GM12878 (cell line): ENCODE results near the gene GRIK5. TPM values are rescaled to one million over a fixed set of nuclear protein-coding genes. Genes with fewer than 3 reads are reported as not detected.
A peak's percentile ranks its signal among the peaks of the same experiment; 100 is the strongest.

Experiments
- ATAC-seq: fragments of 200-7000 bp; cut with Tn5 transposase; 3 replicates; pipeline ENCODE4 v1.9.1; 2020; ENCODE audit warnings: mild to moderate bottlenecking, moderate library complexity
- BruUV-seq: library from RNA; stranded (reverse); fragments of 400-500 nt; replicated peaks from 2 replicates; lab custom pipeline; 2021; lab: Mats Ljungman, UMichigan
- CTCF ChIA-PET: fragments of 300-600 bp; sonication (Branson Sonifier 250); formaldehyde crosslinking; extraction: SDS; loops from one replicate; lab custom pipeline; 2021; ENCODE audit warnings: inconsistent platforms; lab: Yijun Ruan, JAX
- POLR2A ChIA-PET: fragments of 350-600 bp; formaldehyde crosslinking; extraction: SDS; loops from one replicate; lab custom pipeline; 2021; ENCODE audit warnings: inconsistent platforms; lab: Charles Lee
- RAD21 ChIA-PET: fragments of 300-600 bp; sonication (Branson Sonifier 250); formaldehyde crosslinking; loops from one replicate; lab custom pipeline; 2023; ENCODE audit warnings: antibody characterized with exemption; ENCODE audit not compliant: unreplicated experiment; lab: Charles Lee
- SMC1A ChIA-PET: fragments of 300-600 bp; sonication (Branson Sonifier 250); formaldehyde crosslinking; loops from one replicate; lab custom pipeline; 2023; ENCODE audit not compliant: unreplicated experiment, uncharacterized antibody; lab: Charles Lee
- DNase-seq: peaks from one replicate; pipeline ENCODE4 v3.0.0-alpha.2; 2011; ENCODE audit warnings: low read depth, low spot score
- FAIRE-seq: peaks from 3 replicates; lab custom pipeline; 2011; peaks lifted over from hg19 to GRCh38; lab: Jason Lieb, UNC
- H2AFZ ChIP-seq: 2 replicates; pipeline ENCODE4 v1.6.0; 2011; ENCODE audit warnings: low read depth, low read length, control low read depth; ENCODE audit not compliant: control insufficient read depth
- H3K27ac ChIP-seq: 2 replicates; pipeline ENCODE4 v1.5.1; 2011; ENCODE audit warnings: control low read depth; ENCODE audit not compliant: control insufficient read depth, insufficient read depth
- H3K27me3 ChIP-seq, 2 experiments: replicated peaks in 1 of 2; 2 replicates each; pipeline versions ENCODE4 v1.6.0 to v1.6.1; 2011; ENCODE audit warnings: low read length in 1 of 2; ENCODE audit not compliant: control insufficient read depth in 2 of 2, insufficient read depth in 2 of 2
- H3K36me3 ChIP-seq, 2 experiments: 2 replicates each; pipeline ENCODE4 v1.5.1; 2011; ENCODE audit warnings: low read length in 1 of 2; ENCODE audit not compliant: control insufficient read depth in 2 of 2, insufficient read depth in 2 of 2
- H3K4me1 ChIP-seq: 2 replicates; pipeline ENCODE4 v1.6.1; 2011; ENCODE audit warnings: mild to moderate bottlenecking, low read length, moderate library complexity, mixed read lengths; ENCODE audit not compliant: control insufficient read depth, insufficient read depth
- H3K4me2 ChIP-seq: 2 replicates; pipeline ENCODE4 v1.6.0; 2011; ENCODE audit warnings: control low read depth; ENCODE audit not compliant: control insufficient read depth, insufficient read depth
- H3K4me3 ChIP-seq: fragments of 200-600 bp; sonication (generic); 2 replicates; pipeline ENCODE4 v1.5.1; 2016
- H3K79me2 ChIP-seq: 2 replicates; pipeline ENCODE4 v1.6.0; 2011; ENCODE audit warnings: low read length; ENCODE audit not compliant: control insufficient read depth, insufficient read depth
- H3K9ac ChIP-seq: 2 replicates; pipeline ENCODE4 v1.8.0; 2011; ENCODE audit warnings: low read length, control low read depth, mixed read lengths; ENCODE audit not compliant: control insufficient read depth, insufficient read depth
- H3K9me3 ChIP-seq: replicated peaks from 3 replicates; pipeline ENCODE4 v1.5.1; 2011; ENCODE audit warnings: mild to moderate bottlenecking, low read length; ENCODE audit not compliant: control insufficient read depth, insufficient read depth
- H4K20me1 ChIP-seq: 2 replicates; pipeline ENCODE4 v1.6.0; 2011; ENCODE audit not compliant: control insufficient read depth, insufficient read depth
- ATF2 ChIP-seq: IDR thresholded peaks from 2 replicates; pipeline ENCODE4 v1.6.1; 2012; ENCODE audit warnings: low read length, inconsistent platforms
- BCL11A ChIP-seq: IDR thresholded peaks from 2 replicates; pipeline ENCODE4 v1.6.1; 2011; ENCODE audit warnings: low read depth, low read length
- CREM ChIP-seq: IDR thresholded peaks from 2 replicates; pipeline ENCODE4 v1.6.1; 2014; ENCODE audit warnings: antibody characterized with exemption, low read depth
- EP300 ChIP-seq, 2 experiments: fragments of 150-350 bp in 1 of 2; IDR thresholded peaks; 2 replicates each; pipeline ENCODE4 v1.6.1; 2011 to 2012; ENCODE audit warnings: low read depth in 2 of 2, low read length in 2 of 2, borderline replicate concordance in 1 of 2, improper control_type of control experiment in 1 of 2, inconsistent platforms in 1 of 2; ENCODE audit not compliant: control insufficient read depth in 1 of 2
- ESRRA ChIP-seq: IDR thresholded peaks from 2 replicates; pipeline ENCODE4 v1.6.1; 2012; ENCODE audit warnings: mild to moderate bottlenecking, low read length, improper control_type of control experiment
- HDGF ChIP-seq: fragments of 450-650 bp; IDR thresholded peaks from 2 replicates; pipeline ENCODE4 v1.6.1; 2016; ENCODE audit warnings: antibody characterized with exemption
- IKZF1 ChIP-seq: fragments of 450-650 bp; conservative IDR thresholded peaks from 2 replicates; pipeline ENCODE4 v1.6.1; 2017; ENCODE audit warnings: antibody characterized with exemption, mild to moderate bottlenecking
- MTA3 ChIP-seq: IDR thresholded peaks from 2 replicates; pipeline ENCODE4 v1.6.1; 2012; ENCODE audit warnings: low read length, inconsistent platforms, borderline replicate concordance
- PAX8 ChIP-seq: fragments of 450-650 bp; IDR thresholded peaks from 2 replicates; pipeline ENCODE4 v1.6.1; 2017; ENCODE audit warnings: mild to moderate bottlenecking, moderate library complexity
- POLR2AphosphoS2 ChIP-seq: IDR thresholded peaks from 2 replicates; pipeline ENCODE4 v1.6.1; 2011; ENCODE audit warnings: low read depth, mild to moderate bottlenecking, low read length, improper control_type of control experiment, moderate library complexity
- TAF1 ChIP-seq: IDR thresholded peaks from 2 replicates; pipeline ENCODE4 v1.6.1; 2011; ENCODE audit warnings: mild to moderate bottlenecking, low read depth, low read length, borderline replicate concordance
- ZSCAN29 ChIP-seq: fragments of 450-650 bp; IDR thresholded peaks from 2 replicates; pipeline ENCODE4 v1.6.1; 2017; ENCODE audit warnings: mild to moderate bottlenecking, moderate library complexity
- WGBS: methylation state at CpG from one replicate; pipeline ENCODE4 v1.1.6; 2016; ENCODE audit warnings: low lambda C conversion rate; ENCODE audit not compliant: insufficient replicate concordance, insufficient coverage; ENCODE audit errors: missing lambda C conversion rate; 5-methylcytosine and 5-hydroxymethylcytosine counted together
- in situ Hi-C: fragments of 300-500 bp; cut with MboI; formaldehyde crosslinking; loops from 9 replicates; pipeline ENCODE4 v1.14.3; 2018; ENCODE audit warnings: mixed read lengths
- intact Hi-C: fragments of 100-400 bp; cut with micrococcal nuclease; formaldehyde crosslinking; loops from one replicate; pipeline ENCODE4 v1.14.2; 2022; ENCODE audit not compliant: unreplicated experiment
- polyA plus RNA-seq, 11 experiments: library from polyadenylated mRNA; depleted of rRNA in 4 of 11; unstranded in 6 of 11; stranded (reverse) in 5 of 11; fragments of >200 nt; fragmentation: Nextera tagmentation in 4 of 11; fragmentation: Illumina TruSeq in 1 of 11; extraction: Ambion mirVana in 4 of 11; extraction: Trizol in 1 of 11; gene quantifications; 1 replicate in 1 of 11; 2 replicates in 10 of 11; pipeline versions ENCODE4 v1.2.1 to v1.2.3, GENCODE V29; 2011 to 2016; ENCODE audit warnings: inconsistent platforms in 2 of 11, missing spikeins in 2 of 11, low read depth in 1 of 11
- total RNA-seq, 4 experiments: library from RNA; depleted of rRNA in 3 of 4; stranded (reverse); fragments of >200 nt in 3 of 4; fragmentation: Illumina TruSeq in 1 of 4; extraction: Trizol in 1 of 4; gene quantifications; 2 replicates each; pipeline versions ENCODE4 v1.2.1 to v1.2.3, GENCODE V29; 2013 to 2021
- TF ChIP-seq, protein P1 (sequence below): fragments of 450-650 bp; IDR thresholded peaks from 2 replicates; pipeline ENCODE4 v1.6.1; 2017; ENCODE audit warnings: borderline replicate concordance
- TF ChIP-seq, protein P2 (sequence below): fragments of 450-650 bp; IDR thresholded peaks from 2 replicates; pipeline ENCODE4 v1.6.1; 2017; ENCODE audit warnings: mild to moderate bottlenecking, low read depth, inconsistent platforms; ENCODE audit not compliant: poor library complexity, severe bottlenecking
- TF ChIP-seq, protein P3 (sequence below): IDR thresholded peaks from 2 replicates; pipeline ENCODE4 v1.6.1; 2012; ENCODE audit warnings: low read depth, low read length, improper control_type of control experiment

The GRIK5 gene
- total and polyA plus RNA-seq, 10 of the 15 experiments (the other 5 are each of a cell fraction or from before 2014, with no cell fraction given), result 0.03 to 0.23 (median 0.07) TPM; not detected in 3

DNA sequence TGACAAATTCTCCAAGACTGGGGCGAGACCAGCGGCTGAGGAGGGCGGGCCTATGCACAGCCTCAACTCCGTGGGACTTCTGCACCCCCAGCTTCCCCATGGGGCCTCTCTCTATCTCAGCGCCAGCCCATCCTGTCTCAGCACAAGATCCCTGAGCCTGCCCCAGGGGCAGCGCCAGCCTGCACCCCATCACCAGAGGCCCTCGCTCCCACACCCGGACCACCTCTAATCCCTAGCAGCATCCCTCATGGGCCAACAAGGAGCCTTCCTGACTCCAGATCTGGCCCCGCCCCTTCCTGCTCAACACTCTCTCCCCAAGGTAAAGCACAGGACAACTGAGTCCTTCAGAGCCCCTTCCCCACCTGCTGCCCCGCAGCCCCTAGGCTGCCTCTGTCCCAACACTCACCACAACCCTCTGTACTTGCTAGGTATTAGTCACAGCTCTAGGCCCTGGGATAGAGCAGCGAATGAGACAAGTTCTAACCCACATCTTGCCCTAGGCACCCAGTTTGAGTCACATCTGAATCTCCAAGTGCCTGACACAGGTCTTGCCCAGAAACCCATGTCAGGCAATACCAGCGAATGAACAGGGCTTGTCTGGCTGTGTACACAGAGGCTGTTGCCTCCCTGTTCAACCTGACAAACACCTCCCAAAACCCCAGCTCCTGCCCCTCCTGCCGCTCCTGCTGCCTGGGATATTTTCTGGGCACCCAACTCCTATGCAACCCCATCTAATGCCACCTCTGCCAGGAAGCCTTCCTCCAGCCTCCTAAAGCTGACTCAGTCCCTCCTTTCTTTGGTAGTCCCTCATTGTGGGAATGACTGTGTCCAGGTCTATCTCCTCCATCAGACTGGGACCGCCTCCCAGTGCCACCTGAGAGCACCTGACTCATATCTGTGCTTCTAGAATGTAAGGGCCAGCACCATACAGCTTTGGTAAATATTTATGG is 18.6 kb downstream of the GRIK5 start:
- H3K4me1 ChIP-seq, result no peaks in the 10 kb centered on the region
- no peak overlapping the region for H3K4me3 ChIP-seq
- CTCF ChIA-PET, result interaction anchor here (1.0 to 1.7 kb wide), 2 partner anchors 11 to 17 kb away, joined by 3 to 5 read pairs; no protein-coding TSS in a partner anchor
- RAD21 ChIA-PET, result no interaction called here
- intact Hi-C loops, result no loop called here
- no TSS peak for BruUV-seq
- no peak overlapping the region for H3K27ac ChIP-seq
- in situ Hi-C loops, result no loop called here
- no peaks in the 10 kb centered on the region for H3K79me2 ChIP-seq
- H3K9ac ChIP-seq, result no peak overlapping the region
- POLR2A ChIA-PET, result no interaction called here
- H3K9me3 ChIP-seq, result no peaks in the 10 kb centered on the region
- no peaks in the 10 kb centered on the region for H4K20me1 ChIP-seq
- SMC1A ChIA-PET, result interaction anchor here (0.6 kb wide), 1 partner anchor 30 kb away, joined by 3 read pairs; no protein-coding TSS in a partner anchor
- no peak overlapping the region for H3K4me2 ChIP-seq
- DNase-seq (no peak), FAIRE-seq (no peak), ATAC-seq (peak; percentile 66)
- 51% methylated on average over 14 of the region's 14 CpGs for WGBS
- no peaks in the 10 kb centered on the region; a peak in 1 of 4 replicates for H3K27me3 ChIP-seq
- no peaks in the 10 kb centered on the region for H3K36me3 ChIP-seq
- no peak overlapping the region for H2AFZ ChIP-seq
- TF ChIP-seq ESRRA (no peak), IKZF1 (no peak), ZSCAN29 (no peak), ATF2 (no peak), HDGF (no peak), TAF1 (no peak), PAX8 (no peak), EP300 (IDR thresholded peaks at IDR 0.05; ENCODE audit: borderline replicate concordance in 1 of 2, control insufficient read depth in 1 of 2, low read depth in 2 of 2, low read length in 2 of 2) (no peak), BCL11A (no peak), MTA3 (no peak), CREM (no peak), POLR2AphosphoS2 (no peak)
- TF ChIP-seq, protein P1, sequence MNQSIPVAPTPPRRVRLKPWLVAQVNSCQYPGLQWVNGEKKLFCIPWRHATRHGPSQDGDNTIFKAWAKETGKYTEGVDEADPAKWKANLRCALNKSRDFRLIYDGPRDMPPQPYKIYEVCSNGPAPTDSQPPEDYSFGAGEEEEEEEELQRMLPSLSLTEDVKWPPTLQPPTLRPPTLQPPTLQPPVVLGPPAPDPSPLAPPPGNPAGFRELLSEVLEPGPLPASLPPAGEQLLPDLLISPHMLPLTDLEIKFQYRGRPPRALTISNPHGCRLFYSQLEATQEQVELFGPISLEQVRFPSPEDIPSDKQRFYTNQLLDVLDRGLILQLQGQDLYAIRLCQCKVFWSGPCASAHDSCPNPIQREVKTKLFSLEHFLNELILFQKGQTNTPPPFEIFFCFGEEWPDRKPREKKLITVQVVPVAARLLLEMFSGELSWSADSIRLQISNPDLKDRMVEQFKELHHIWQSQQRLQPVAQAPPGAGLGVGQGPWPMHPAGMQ, result no peak
- TF ChIP-seq, protein P2, sequence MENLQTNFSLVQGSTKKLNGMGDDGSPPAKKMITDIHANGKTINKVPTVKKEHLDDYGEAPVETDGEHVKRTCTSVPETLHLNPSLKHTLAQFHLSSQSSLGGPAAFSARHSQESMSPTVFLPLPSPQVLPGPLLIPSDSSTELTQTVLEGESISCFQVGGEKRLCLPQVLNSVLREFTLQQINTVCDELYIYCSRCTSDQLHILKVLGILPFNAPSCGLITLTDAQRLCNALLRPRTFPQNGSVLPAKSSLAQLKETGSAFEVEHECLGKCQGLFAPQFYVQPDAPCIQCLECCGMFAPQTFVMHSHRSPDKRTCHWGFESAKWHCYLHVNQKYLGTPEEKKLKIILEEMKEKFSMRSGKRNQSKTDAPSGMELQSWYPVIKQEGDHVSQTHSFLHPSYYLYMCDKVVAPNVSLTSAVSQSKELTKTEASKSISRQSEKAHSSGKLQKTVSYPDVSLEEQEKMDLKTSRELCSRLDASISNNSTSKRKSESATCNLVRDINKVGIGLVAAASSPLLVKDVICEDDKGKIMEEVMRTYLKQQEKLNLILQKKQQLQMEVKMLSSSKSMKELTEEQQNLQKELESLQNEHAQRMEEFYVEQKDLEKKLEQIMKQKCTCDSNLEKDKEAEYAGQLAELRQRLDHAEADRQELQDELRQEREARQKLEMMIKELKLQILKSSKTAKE, result no peak
- TF ChIP-seq, protein P3, sequence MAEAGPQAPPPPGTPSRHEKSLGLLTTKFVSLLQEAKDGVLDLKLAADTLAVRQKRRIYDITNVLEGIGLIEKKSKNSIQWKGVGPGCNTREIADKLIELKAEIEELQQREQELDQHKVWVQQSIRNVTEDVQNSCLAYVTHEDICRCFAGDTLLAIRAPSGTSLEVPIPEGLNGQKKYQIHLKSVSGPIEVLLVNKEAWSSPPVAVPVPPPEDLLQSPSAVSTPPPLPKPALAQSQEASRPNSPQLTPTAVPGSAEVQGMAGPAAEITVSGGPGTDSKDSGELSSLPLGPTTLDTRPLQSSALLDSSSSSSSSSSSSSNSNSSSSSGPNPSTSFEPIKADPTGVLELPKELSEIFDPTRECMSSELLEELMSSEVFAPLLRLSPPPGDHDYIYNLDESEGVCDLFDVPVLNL, result no peak
